SJCRH30 (cell line): ENCODE measurements around the gene PIK3C2A. TPM values are rescaled to one million over a fixed set of nuclear protein-coding genes. Genes with fewer than 3 reads are reported as not detected.

Experiments
- DNase-seq, 2 experiments: peaks; one replicate each; pipeline ENCODE4 v3.0.0-alpha.2; 2015 to 2020
- H3K27ac ChIP-seq: fragments of 250-450 bp; sonication (Bioruptor Pico); 2 replicates; pipeline ENCODE4 v1.5.1; 2020; ENCODE audit warnings: mild to moderate bottlenecking, moderate library complexity
- H3K27me3 ChIP-seq: fragments of 250-450 bp; sonication (Bioruptor Pico); 2 replicates; pipeline ENCODE4 v1.5.1; 2020; ENCODE audit warnings: mild to moderate bottlenecking, moderate library complexity
- H3K36me3 ChIP-seq: fragments of 250-450 bp; sonication (Bioruptor Pico); 2 replicates; pipeline ENCODE4 v1.5.1; 2020; ENCODE audit warnings: mild to moderate bottlenecking, moderate library complexity
- H3K4me1 ChIP-seq: fragments of 250-450 bp; sonication (Bioruptor Pico); 2 replicates; pipeline ENCODE4 v1.5.1; 2020; ENCODE audit warnings: mild to moderate bottlenecking, moderate library complexity
- H3K4me3 ChIP-seq: fragments of 250-450 bp; sonication (Bioruptor Pico); 2 replicates; pipeline ENCODE4 v1.5.1; 2020; ENCODE audit warnings: mild to moderate bottlenecking, moderate library complexity
- H3K9me3 ChIP-seq: fragments of 250-450 bp; sonication (Bioruptor Pico); replicated peaks from 2 replicates; pipeline ENCODE4 v1.5.1; 2020; ENCODE audit warnings: mild to moderate bottlenecking, moderate library complexity
- total RNA-seq: library from RNA; depleted of rRNA; stranded (reverse); fragments of >200 nt; shearing (Covaris generic); gene quantifications from 2 replicates; pipeline ENCODE4 v1.2.3, GENCODE V29; 2014; rRNA removed

Gene PIK3C2A
- total RNA-seq, 1 experiment from 2014 or later = 64.3 TPM

DNA sequence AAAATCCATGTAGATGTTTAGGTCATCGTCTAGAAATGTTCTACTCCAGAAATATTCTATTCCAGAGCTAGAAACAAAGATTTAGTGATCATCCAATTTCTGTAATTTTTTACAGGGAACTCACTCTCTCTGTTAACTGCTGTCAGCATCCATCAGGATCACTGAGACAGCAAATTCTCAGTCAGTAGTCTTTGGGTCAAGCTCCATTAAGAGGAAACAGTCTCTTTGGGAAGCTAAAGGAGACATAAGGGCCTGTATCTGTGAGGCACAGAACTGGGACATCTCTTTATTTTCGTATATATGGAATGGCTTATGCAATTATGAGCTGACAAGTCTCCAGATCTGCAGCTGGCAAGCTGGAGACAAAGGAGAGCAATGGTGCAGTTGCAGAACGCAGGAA, 48.3 kb downstream of the PIK3C2A start:
- Histone ChIP-seq H3K27ac (no peak overlapping the region), H3K9me3 (no peaks in the 10 kb centered on the region), H3K4me1 (no peaks in the 10 kb centered on the region), H3K4me3 (no peak overlapping the region), H3K36me3 (peaks cover 8% of the 10 kb centered on the region), H3K27me3 (no peaks in the 10 kb centered on the region)
- no peak for DNase-seq

Other genes starting within 250 kb of the PIK3C2A start
- gene PLEKHA7, start 193.6 kb downstream of the PIK3C2A start, total RNA-seq = 0.03 TPM in 1 of 2 replicates, not detected in the other
- 3,131 and 3,243 TPM in 2 replicates for gene RPS13, start 130.3 kb downstream of the PIK3C2A start, total RNA-seq
- 29.4 and 32.6 TPM in 2 replicates for gene NUCB2, start 68.8 kb upstream of the PIK3C2A start, total RNA-seq
- 7.8 and 8.1 TPM in 2 replicates for gene NCR3LG1, start 143.8 kb upstream of the PIK3C2A start, total RNA-seq
- gene KCNJ11, start 180.7 kb upstream of the PIK3C2A start, total RNA-seq = 4.8 and 5.9 TPM in 2 replicates